Thoracic aorta endothelial cell (primary cell): ENCODE results near the gene ZNF473. TPM values are rescaled to one million over a fixed set of nuclear protein-coding genes. Genes with fewer than 3 reads are reported as not detected.

Experiments
- total RNA-seq: library from RNA; depleted of rRNA; stranded (reverse); fragments of >200 nt; gene quantifications from 2 replicates; pipeline ENCODE4 v1.2.3, GENCODE V29; 2012

The ZNF473 gene
- 7.4 and 9.2 TPM in 2 replicates for total RNA-seq

GRCh38 chr19:50025794-50026549 is at the start of gene ZNF473:
TSS of gene ZNF473 (plus strand) at chr19:50026005. CDS start at chr19:50031083, 5,078 bp downstream.

GRCh38 chr19:50025022-50025793 is 597 bp upstream of the ZNF473 start, which contains the start of gene VRK3:
TSS of gene VRK3 (minus strand) at chr19:50025372. CDS start at chr19:50016162, 9,210 bp downstream.

Other genes with a start within 250 kb of the ZNF473 start
- gene FUZ, start 212.7 kb upstream of the ZNF473 start, total RNA-seq = 11.4 and 12.2 TPM in 2 replicates
- 26.1 and 29.3 TPM in 2 replicates for gene MED25, start 207.7 kb upstream of the ZNF473 start, total RNA-seq
- 48.3 and 58.9 TPM in 2 replicates for gene PTOV1, start 174.8 kb upstream of the ZNF473 start, total RNA-seq
- 46.3 and 47.3 TPM in 2 replicates for gene PNKP, start 158.4 kb upstream of the ZNF473 start, total RNA-seq
- 11.6 and 14.4 TPM in 2 replicates for gene AKT1S1, start 148.7 kb upstream of the ZNF473 start, total RNA-seq
- 10.3 and 12.1 TPM in 2 replicates for gene TBC1D17, start 148.3 kb upstream of the ZNF473 start, total RNA-seq
- gene IL4I1, start 129.1 kb upstream of the ZNF473 start, total RNA-seq = 1.1 and 2.1 TPM in 2 replicates
- gene ATF5, start 96.8 kb upstream of the ZNF473 start, total RNA-seq = 10.7 and 10.9 TPM in 2 replicates
- 42.6 and 56.9 TPM in 2 replicates for gene NUP62, start 96.5 kb upstream of the ZNF473 start, total RNA-seq
- 0.13 TPM in 1 of 2 replicates, not detected in the other for gene SIGLEC11, start 64.8 kb upstream of the ZNF473 start, total RNA-seq
- gene VRK3, start 633 bp upstream of the ZNF473 start, total RNA-seq = 29.5 and 33.4 TPM in 2 replicates
- not detected in 2 replicates for gene IZUMO2, start 137.3 kb downstream of the ZNF473 start, total RNA-seq
- not detected in 2 replicates for gene MYH14, start 177.6 kb downstream of the ZNF473 start, total RNA-seq